ENCODE results near the gene PIK3C2B.

GRCh38 chr1:204455831-204456145 is 38.8 kb downstream of the PIK3C2B start:
- TF ChIP-seq, protein P1, sequence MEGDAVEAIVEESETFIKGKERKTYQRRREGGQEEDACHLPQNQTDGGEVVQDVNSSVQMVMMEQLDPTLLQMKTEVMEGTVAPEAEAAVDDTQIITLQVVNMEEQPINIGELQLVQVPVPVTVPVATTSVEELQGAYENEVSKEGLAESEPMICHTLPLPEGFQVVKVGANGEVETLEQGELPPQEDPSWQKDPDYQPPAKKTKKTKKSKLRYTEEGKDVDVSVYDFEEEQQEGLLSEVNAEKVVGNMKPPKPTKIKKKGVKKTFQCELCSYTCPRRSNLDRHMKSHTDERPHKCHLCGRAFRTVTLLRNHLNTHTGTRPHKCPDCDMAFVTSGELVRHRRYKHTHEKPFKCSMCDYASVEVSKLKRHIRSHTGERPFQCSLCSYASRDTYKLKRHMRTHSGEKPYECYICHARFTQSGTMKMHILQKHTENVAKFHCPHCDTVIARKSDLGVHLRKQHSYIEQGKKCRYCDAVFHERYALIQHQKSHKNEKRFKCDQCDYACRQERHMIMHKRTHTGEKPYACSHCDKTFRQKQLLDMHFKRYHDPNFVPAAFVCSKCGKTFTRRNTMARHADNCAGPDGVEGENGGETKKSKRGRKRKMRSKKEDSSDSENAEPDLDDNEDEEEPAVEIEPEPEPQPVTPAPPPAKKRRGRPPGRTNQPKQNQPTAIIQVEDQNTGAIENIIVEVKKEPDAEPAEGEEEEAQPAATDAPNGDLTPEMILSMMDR (IDR thresholded peaks at IDR 0.05) = no peak
- no peak for TF ChIP-seq POLR2A (IDR thresholded peaks at IDR 0.05)

Measured in sigmoid colon (tissue), 3 donors.